Measurements from ENCODE around the gene ATP6V1B1.

Gene ATP6V1B1

GRCh38 chr2:70974592-70974991 lies 38.9 kb downstream of the ATP6V1B1 start:
- no peak overlapping the region for H4K91ac ChIP-seq (ENCODE audit: low read length)
- H3K36me3 ChIP-seq (ENCODE audit: control insufficient read depth in 1 of 2, insufficient read depth in 2 of 2, low read depth in 1 of 2, low read length in 2 of 2) = no peaks in the 10 kb centered on the region
- no peak overlapping the region for H2BK12ac ChIP-seq (ENCODE audit: low read length in 2 of 2)
- no peak overlapping the region for H4K8ac ChIP-seq (ENCODE audit: low read length)
- peaks cover 11% of the 10 kb centered on the region for H3K4me1 ChIP-seq (ENCODE audit: control insufficient read depth, insufficient read depth, low read depth, low read length)
- H3K4ac ChIP-seq (ENCODE audit: low read depth in 1 of 2, low read length in 2 of 2) = no peak overlapping the region
- H3K18ac ChIP-seq (ENCODE audit: low read depth in 1 of 2, low read length in 2 of 2) = no peak overlapping the region
- H2BK120ac ChIP-seq (ENCODE audit: low read depth, low read length) = no peak overlapping the region
- no peak overlapping the region for H3K27ac ChIP-seq (ENCODE audit: low read length, poor library complexity, severe bottlenecking)
- no peak overlapping the region for H2AK5ac ChIP-seq (ENCODE audit: low read length, severe bottlenecking)
- no peak overlapping the region for H3K9ac ChIP-seq (ENCODE audit: low read length)
- no peak overlapping the region for H3K14ac ChIP-seq (ENCODE audit: low read length in 2 of 2)
- H2BK15ac ChIP-seq (ENCODE audit: low read depth, poor library complexity, severe bottlenecking) = no peak overlapping the region
- H3K4me3 ChIP-seq (ENCODE audit: insufficient read depth in 1 of 2, low read depth in 1 of 2, low read length in 2 of 2) = no peak overlapping the region
- no peak for DNase-seq
- no peaks in the 10 kb centered on the region for H3K9me3 ChIP-seq (ENCODE audit: control insufficient read depth, low read length)
- H3K4me2 ChIP-seq (ENCODE audit: low read length, poor library complexity, severe bottlenecking) = no peak overlapping the region
- 93% methylated on average over 3 of the region's 3 CpGs for WGBS
- H3K79me1 ChIP-seq (replicated peaks; ENCODE audit: low read length, poor library complexity, severe bottlenecking) = no peaks in the 10 kb centered on the region
- H3K27me3 ChIP-seq (ENCODE audit: control insufficient read depth in 1 of 2, insufficient read depth in 1 of 2, low read length in 2 of 2) = peaks cover 0 to 16% of the 10 kb centered on the region in 2 experiments
- H3K23ac ChIP-seq (ENCODE audit: low read length in 2 of 2) = no peak overlapping the region
- no peak overlapping the region for H2BK5ac ChIP-seq (ENCODE audit: low read depth, low read length, poor library complexity, severe bottlenecking)
- no peak overlapping the region for H2AFZ ChIP-seq (ENCODE audit: low read depth, low read length)

GRCh38 chr2:70975237-70975636 lies 39.5 kb downstream of the ATP6V1B1 start:
- Histone ChIP-seq H3K4ac (ENCODE audit: low read depth in 1 of 2, low read length in 2 of 2) (no peak overlapping the region), H3K18ac (ENCODE audit: low read depth in 1 of 2, low read length in 2 of 2) (no peak overlapping the region), H2BK120ac (ENCODE audit: low read depth, low read length) (no peak overlapping the region), H4K8ac (ENCODE audit: low read length) (no peak overlapping the region), H3K9me3 (ENCODE audit: control insufficient read depth, low read length) (no peaks in the 10 kb centered on the region), H2AK5ac (ENCODE audit: low read length, severe bottlenecking) (no peak overlapping the region), H2BK5ac (ENCODE audit: low read depth, low read length, poor library complexity, severe bottlenecking) (no peak overlapping the region), H3K36me3 (ENCODE audit: control insufficient read depth in 1 of 2, insufficient read depth in 2 of 2, low read depth in 1 of 2, low read length in 2 of 2) (no peaks in the 10 kb centered on the region), H3K27me3 (ENCODE audit: control insufficient read depth in 1 of 2, insufficient read depth in 1 of 2, low read length in 2 of 2) (peaks cover 0 to 16% of the 10 kb centered on the region in 2 experiments), H3K4me2 (ENCODE audit: low read length, poor library complexity, severe bottlenecking) (no peak overlapping the region), H3K79me1 (replicated peaks; ENCODE audit: low read length, poor library complexity, severe bottlenecking) (no peaks in the 10 kb centered on the region), H3K4me3 (ENCODE audit: insufficient read depth in 1 of 2, low read depth in 1 of 2, low read length in 2 of 2) (no peak overlapping the region), H2BK12ac (ENCODE audit: low read length in 2 of 2) (no peak overlapping the region), H2BK15ac (ENCODE audit: low read depth, poor library complexity, severe bottlenecking) (no peak overlapping the region), H3K9ac (ENCODE audit: low read length) (no peak overlapping the region), H4K91ac (ENCODE audit: low read length) (no peak overlapping the region), H3K27ac (ENCODE audit: low read length, poor library complexity, severe bottlenecking) (no peak overlapping the region), H3K4me1 (ENCODE audit: control insufficient read depth, insufficient read depth, low read depth, low read length) (peaks cover 11% of the 10 kb centered on the region), H2AFZ (ENCODE audit: low read depth, low read length) (no peak overlapping the region), H3K23ac (ENCODE audit: low read length in 2 of 2) (no peak overlapping the region), H3K14ac (ENCODE audit: low read length in 2 of 2) (no peak overlapping the region)
- DNase-seq = no peak
- 89% methylated on average over 2 of the region's 2 CpGs for WGBS

- peak overlapping the region in 1 of 2 experiments; percentile 32 for H3K4ac ChIP-seq (ENCODE audit: low read depth in 1 of 2, low read length in 2 of 2)
- 30% methylated on average over 9 of the region's 14 CpGs for WGBS
- H3K36me3 ChIP-seq (ENCODE audit: control insufficient read depth in 1 of 2, insufficient read depth in 2 of 2, low read depth in 1 of 2, low read length in 2 of 2) = peaks cover under 1 to 10% of the 10 kb centered on the region in 2 experiments
- no peak overlapping the region for H2BK5ac ChIP-seq (ENCODE audit: low read depth, low read length, poor library complexity, severe bottlenecking)
- DNase-seq = peak; percentile 79
- H4K8ac ChIP-seq (ENCODE audit: low read length) = peak overlapping the region; percentile 79
- H3K4me1 ChIP-seq (ENCODE audit: control insufficient read depth, insufficient read depth, low read depth, low read length) = peaks cover 11% of the 10 kb centered on the region
- H3K9me3 ChIP-seq (ENCODE audit: control insufficient read depth, low read length) = no peaks in the 10 kb centered on the region
- H4K91ac ChIP-seq (ENCODE audit: low read length) = no peak overlapping the region
- H2BK12ac ChIP-seq (ENCODE audit: low read length in 2 of 2) = no peak overlapping the region
- no peak overlapping the region for H2BK120ac ChIP-seq (ENCODE audit: low read depth, low read length)
- H2AK5ac ChIP-seq (ENCODE audit: low read length, severe bottlenecking) = no peak overlapping the region
- H3K79me1 ChIP-seq (replicated peaks; ENCODE audit: low read length, poor library complexity, severe bottlenecking) = no peaks in the 10 kb centered on the region
- peak overlapping the region; percentile 97 for H3K4me2 ChIP-seq (ENCODE audit: low read length, poor library complexity, severe bottlenecking)
- no peak overlapping the region for H2BK15ac ChIP-seq (ENCODE audit: low read depth, poor library complexity, severe bottlenecking)
- peaks cover 0 to 16% of the 10 kb centered on the region in 2 experiments for H3K27me3 ChIP-seq (ENCODE audit: control insufficient read depth in 1 of 2, insufficient read depth in 1 of 2, low read length in 2 of 2)
- H3K14ac ChIP-seq (ENCODE audit: low read length in 2 of 2) = no peak overlapping the region
- peak overlapping the region in 1 of 2 experiments; percentile 88 for H3K4me3 ChIP-seq (ENCODE audit: insufficient read depth in 1 of 2, low read depth in 1 of 2, low read length in 2 of 2)
- peak overlapping the region; percentile 97 for H3K9ac ChIP-seq (ENCODE audit: low read length)
- H3K27ac ChIP-seq (ENCODE audit: low read length, poor library complexity, severe bottlenecking) = no peak overlapping the region
- no peak overlapping the region for H3K23ac ChIP-seq (ENCODE audit: low read length in 2 of 2)
- no peak overlapping the region for H2AFZ ChIP-seq (ENCODE audit: low read depth, low read length)
- peak overlapping the region in 1 of 2 experiments; percentile 43 for H3K18ac ChIP-seq (ENCODE audit: low read depth in 1 of 2, low read length in 2 of 2)
Measured at GRCh38 chr2:70977605-70978205, 42.0 kb downstream of the ATP6V1B1 start.

GRCh38 chr2:70978341-70979179 lies 42.9 kb downstream of the ATP6V1B1 start, which contains the start of gene ANKRD53:
TSS of gene ANKRD53 (plus strand) at chr2:70978630. CDS start at chr2:70978646, 16 bp downstream.
- peak within 1 kb of the TSS; percentile 24 to 82 for H3K4ac ChIP-seq (ENCODE audit: low read depth in 1 of 2, low read length in 2 of 2)
- H2BK15ac ChIP-seq (ENCODE audit: low read depth, poor library complexity, severe bottlenecking) = peak within 1 kb of the TSS; percentile 97
- H3K4me3 ChIP-seq (ENCODE audit: insufficient read depth in 1 of 2, low read depth in 1 of 2, low read length in 2 of 2) = peak within 1 kb of the TSS; percentile 58 to 88
- no peak within 1 kb of the TSS for H2AK5ac ChIP-seq (ENCODE audit: low read length, severe bottlenecking)
- H2BK12ac ChIP-seq (ENCODE audit: low read length in 2 of 2) = peak within 1 kb of the TSS in 1 of 2 experiments; percentile 38
- no peak within 1 kb of the TSS for H3K27ac ChIP-seq (ENCODE audit: low read length, poor library complexity, severe bottlenecking)
- peak within 1 kb of the TSS; percentile 97 for H4K8ac ChIP-seq (ENCODE audit: low read length)
- H3K9ac ChIP-seq (ENCODE audit: low read length) = peak within 1 kb of the TSS; percentile 97
- DNase-seq = peak; percentile 42
- no peak within 1 kb of the TSS for H2BK5ac ChIP-seq (ENCODE audit: low read depth, low read length, poor library complexity, severe bottlenecking)
- peak within 1 kb of the TSS; percentile 23 to 96 for H3K18ac ChIP-seq (ENCODE audit: low read depth in 1 of 2, low read length in 2 of 2)
- peak within 1 kb of the TSS in 1 of 2 experiments; percentile 64 for H3K23ac ChIP-seq (ENCODE audit: low read length in 2 of 2)
- H2BK120ac ChIP-seq (ENCODE audit: low read depth, low read length) = peak within 1 kb of the TSS; percentile 68
- peak within 1 kb of the TSS in 1 of 2 experiments; percentile 78 for H3K14ac ChIP-seq (ENCODE audit: low read length in 2 of 2)
- H3K4me2 ChIP-seq (ENCODE audit: low read length, poor library complexity, severe bottlenecking) = peak within 1 kb of the TSS; percentile 97
- peaks cover 11% of the 10 kb centered on the region for H3K4me1 ChIP-seq (ENCODE audit: control insufficient read depth, insufficient read depth, low read depth, low read length)
- no peaks in the 10 kb centered on the region for H3K79me1 ChIP-seq (replicated peaks; ENCODE audit: low read length, poor library complexity, severe bottlenecking)
- H4K91ac ChIP-seq (ENCODE audit: low read length) = peak within 1 kb of the TSS; percentile 85
- WGBS = 2% methylated on average over 52 of the region's 67 CpGs
- H3K36me3 ChIP-seq (ENCODE audit: control insufficient read depth in 1 of 2, insufficient read depth in 2 of 2, low read depth in 1 of 2, low read length in 2 of 2) = peaks cover 5 to 14% of the 10 kb centered on the region in 2 experiments
- peak within 1 kb of the TSS; percentile 85 for H2AFZ ChIP-seq (ENCODE audit: low read depth, low read length)
- H3K27me3 ChIP-seq (ENCODE audit: control insufficient read depth in 1 of 2, insufficient read depth in 1 of 2, low read length in 2 of 2) = peaks cover 0 to 16% of the 10 kb centered on the region in 2 experiments
- no peaks in the 10 kb centered on the region for H3K9me3 ChIP-seq (ENCODE audit: control insufficient read depth, low read length)
